Measurements from ENCODE around the gene PCTP. TPM values are rescaled to one million over a fixed set of nuclear protein-coding genes. Genes with fewer than 3 reads are reported as not detected.

PCTP gene
- total and polyA plus RNA-seq, 9 of the 15 experiments (the other 6 are each of a cell fraction or from before 2014, with no cell fraction given): 10.9 to 62.3 (median 41.2) TPM

GRCh38 chr17:55750750-55751657, at the start of gene PCTP (continued):
- TF ChIP-seq SNRNP70 (optimal IDR thresholded peaks at IDR 0.05; ENCODE audit: low read depth, low read length) (no peak), THRAP3 (IDR thresholded peaks at IDR 0.05; ENCODE audit: borderline replicate concordance) (no peak), CEBPG (CRISPR knock-in tag; IDR thresholded peaks at IDR 0.05) (no peak), CEBPG (tag; conservative IDR thresholded peaks at IDR 0.05 in 1 of 2, IDR thresholded peaks at IDR 0.05 in 1 of 2) (no peak), ZBED1 (IDR thresholded peaks at IDR 0.05) (no peak), HMBOX1 (IDR thresholded peaks at IDR 0.05) (no peak), CUX1 (CRISPR knock-in tag; IDR thresholded peaks at IDR 0.05) (no peak), C11orf30 (IDR thresholded peaks at IDR 0.05; ENCODE audit: low read depth) (peak; percentile 76), SP2 (IDR thresholded peaks at IDR 0.05; ENCODE audit: extremely low read depth, low read depth, low read length, poor library complexity, severe bottlenecking) (no peak), SRSF3 (IDR thresholded peaks at IDR 0.05; ENCODE audit: insufficient read depth, low read length) (no peak), PTBP1 (IDR thresholded peaks at IDR 0.05; ENCODE audit: low read depth, low read length) (no peak), TAF15 (IDR thresholded peaks at IDR 0.05; ENCODE audit: low read depth, low read length) (no peak), PHB2 (IDR thresholded peaks at IDR 0.05; ENCODE audit: low read depth) (no peak), GTF3C2 (IDR thresholded peaks at IDR 0.05; ENCODE audit: borderline replicate concordance, extremely low read depth, insufficient read length) (no peak), KDM4B (IDR thresholded peaks at IDR 0.05; ENCODE audit: borderline replicate concordance in 2 of 2, low read depth in 1 of 2) (no peak), ZFP30 (CRISPR knock-in tag; IDR thresholded peaks at IDR 0.05; ENCODE audit: borderline replicate concordance) (no peak), NFXL1 (CRISPR knock-in tag; IDR thresholded peaks at IDR 0.05) (no peak), TEAD1 (CRISPR knock-in tag; IDR thresholded peaks at IDR 0.05) (peak in 1 of 2 experiments; percentile 84; a peak in 2 of 4 replicates)
